ENCODE results near the gene AIDA.
"Not testable (repeated sequence)": the region's sequence is repeated elsewhere in the genome, so short reads cannot be mapped to it uniquely, and the experiment has no call there.

AIDA gene

GRCh38 chr1:222697203-222697602 lies 15.1 kb downstream of the AIDA start:
- no peak for TF ChIP-seq CTCF (conservative IDR thresholded peaks at IDR 0.05; ENCODE audit: low read depth, low read length)
- DNase-seq (ENCODE audit: low read depth): no peak

GRCh38 chr1:222696741-222697140 lies 15.6 kb downstream of the AIDA start:
- no peak overlapping the region for H3K4me3 ChIP-seq (ENCODE audit: low read depth, low read length)
- TF ChIP-seq CTCF (conservative IDR thresholded peaks at IDR 0.05; ENCODE audit: low read depth, low read length): no peak
- no peak for DNase-seq (ENCODE audit: low read depth)

More at GRCh38 chr1:222697203-222697602, 15.1 kb downstream of the AIDA start:
- no peak overlapping the region for H3K4me3 ChIP-seq (ENCODE audit: low read depth, low read length)

GRCh38 chr1:222694927-222695326 lies 17.4 kb downstream of the AIDA start:
- no peak for DNase-seq (ENCODE audit: low read depth)
- TF ChIP-seq CTCF (conservative IDR thresholded peaks at IDR 0.05; ENCODE audit: low read depth, low read length): no peak
- no peak overlapping the region for H3K4me3 ChIP-seq (ENCODE audit: low read depth, low read length)

GRCh38 chr1:222691016-222691415 lies 21.3 kb downstream of the AIDA start:
- no peak for TF ChIP-seq CTCF (conservative IDR thresholded peaks at IDR 0.05; ENCODE audit: low read depth, low read length)
- no peak overlapping the region for H3K4me3 ChIP-seq (ENCODE audit: low read depth, low read length)
- no peak for DNase-seq (ENCODE audit: low read depth)

GRCh38 chr1:222680080-222680479 lies 32.2 kb downstream of the AIDA start:
- DNase-seq (ENCODE audit: low read depth): no peak
- TF ChIP-seq CTCF (conservative IDR thresholded peaks at IDR 0.05; ENCODE audit: low read depth, low read length): no peak
- H3K4me3 ChIP-seq (ENCODE audit: low read depth, low read length): no peak overlapping the region

- H3K4me3 ChIP-seq (ENCODE audit: low read depth, low read length): no peak overlapping the region
- TF ChIP-seq CTCF (conservative IDR thresholded peaks at IDR 0.05; ENCODE audit: low read depth, low read length): no peak
- no peak for DNase-seq (ENCODE audit: low read depth)
Observed at GRCh38 chr1:222670110-222670509, 42.2 kb downstream of the AIDA start.

- DNase-seq (ENCODE audit: low read depth); H3K4me3 ChIP-seq (ENCODE audit: low read depth, low read length): not testable (repeated sequence)
Observed at GRCh38 chr1:222669107-222669506, 43.2 kb downstream of the AIDA start.

- not testable (repeated sequence) for H3K4me3 ChIP-seq (ENCODE audit: low read depth, low read length); DNase-seq (ENCODE audit: low read depth)
Observed at GRCh38 chr1:222668184-222668583, 44.1 kb downstream of the AIDA start.
